Measurements from ENCODE around the gene MITF.

The MITF gene

DNA sequence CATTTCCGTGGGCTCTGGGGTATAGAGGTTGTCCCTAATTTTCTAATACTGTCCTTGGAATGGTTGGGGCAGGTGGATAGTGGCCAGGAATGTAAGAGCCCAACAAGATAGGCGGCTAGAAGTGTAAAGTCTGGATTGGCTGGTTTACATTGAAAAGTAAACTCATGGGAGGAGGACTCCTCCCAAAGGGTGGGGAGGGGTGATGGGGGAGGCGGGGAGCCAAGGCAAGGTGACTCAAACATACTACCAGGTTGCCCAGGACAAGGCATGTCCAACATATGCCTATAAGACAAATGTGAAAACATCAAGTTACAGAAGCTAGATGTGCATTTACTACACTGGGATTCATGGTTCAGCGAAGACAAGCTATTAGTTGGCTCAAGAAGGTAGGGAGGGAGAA, 246.0 kb downstream of the MITF start:
- no peak for DNase-seq

DNA sequence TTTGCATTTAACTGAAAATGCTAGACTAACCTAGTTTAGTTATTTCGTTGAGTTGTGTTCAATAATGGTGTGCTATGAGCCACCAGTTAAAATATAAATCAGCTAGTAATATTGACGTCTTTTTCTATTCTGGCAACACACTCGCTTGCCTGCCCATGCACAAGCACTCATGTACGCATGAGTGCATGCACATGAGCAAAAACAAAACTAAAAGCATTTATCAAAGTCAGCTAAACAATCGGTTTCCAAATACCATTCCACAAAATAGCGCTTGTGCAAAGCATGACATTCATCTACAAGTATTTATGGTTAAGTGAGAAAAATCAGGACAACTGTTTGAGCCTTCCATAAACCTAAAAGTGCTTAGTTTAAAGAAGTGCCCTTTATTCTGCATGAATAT, 247.2 kb downstream of the MITF start:
- no peak for DNase-seq

DNA sequence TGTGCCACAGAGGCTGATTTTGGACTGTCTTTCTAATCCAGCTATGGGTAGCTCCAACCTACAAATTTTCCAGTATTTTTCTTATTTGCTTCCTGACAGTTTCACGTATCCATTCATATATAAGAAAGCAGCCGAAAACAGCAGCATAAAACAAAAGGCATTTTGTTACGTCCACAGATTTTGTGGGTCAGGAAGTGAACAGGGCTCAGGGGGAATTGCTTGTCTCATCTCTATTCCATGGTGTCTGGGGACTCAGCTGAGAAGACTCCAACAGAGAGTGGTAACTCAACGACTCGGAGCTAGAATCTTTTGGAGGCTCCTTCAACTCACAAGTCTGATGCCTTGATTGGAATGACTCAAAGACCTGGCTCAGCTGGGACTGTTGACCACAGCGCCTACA, 248.6 kb downstream of the MITF start:
- DNase-seq: no peak

DNA sequence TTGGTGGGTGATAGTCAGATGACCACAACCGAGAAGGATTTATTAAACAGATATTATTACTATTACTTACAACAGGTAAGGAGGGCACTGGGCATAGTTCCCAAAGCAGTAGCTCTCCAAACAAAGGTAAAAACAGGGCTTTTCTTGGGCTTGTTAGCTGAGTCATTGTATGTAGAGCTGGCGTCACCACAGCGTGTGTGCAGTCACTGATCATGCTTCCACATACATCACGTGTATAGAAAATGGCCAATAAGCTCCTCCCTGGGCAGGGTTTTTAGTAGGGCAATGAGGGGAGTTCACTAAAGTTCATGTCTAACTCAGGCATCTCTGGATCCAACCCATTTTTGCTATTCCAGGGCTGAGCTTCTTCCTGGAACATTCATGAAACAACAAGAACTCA, 254.5 kb downstream of the MITF start:
- DNase-seq: no peak

DNA sequence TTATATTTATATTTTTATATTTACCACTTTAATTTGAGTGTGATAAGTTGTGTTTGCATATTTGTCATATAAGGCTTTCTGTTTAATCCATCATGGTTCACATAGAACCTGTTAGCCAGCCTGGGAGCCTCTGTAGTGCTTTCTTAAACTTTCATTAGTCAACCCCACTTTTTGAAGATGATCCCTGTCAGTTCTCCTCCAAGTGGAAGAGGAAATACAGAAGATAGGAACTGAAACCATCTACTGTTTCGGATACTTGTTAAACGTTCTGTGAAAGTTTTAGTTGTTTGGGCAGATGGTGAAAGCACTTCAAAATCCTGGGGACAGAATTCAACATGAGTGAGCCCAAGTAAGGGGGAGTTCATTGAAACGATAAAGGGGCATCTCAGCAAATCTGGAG, 255.7 kb downstream of the MITF start:
- DNase-seq: no peak

DNA sequence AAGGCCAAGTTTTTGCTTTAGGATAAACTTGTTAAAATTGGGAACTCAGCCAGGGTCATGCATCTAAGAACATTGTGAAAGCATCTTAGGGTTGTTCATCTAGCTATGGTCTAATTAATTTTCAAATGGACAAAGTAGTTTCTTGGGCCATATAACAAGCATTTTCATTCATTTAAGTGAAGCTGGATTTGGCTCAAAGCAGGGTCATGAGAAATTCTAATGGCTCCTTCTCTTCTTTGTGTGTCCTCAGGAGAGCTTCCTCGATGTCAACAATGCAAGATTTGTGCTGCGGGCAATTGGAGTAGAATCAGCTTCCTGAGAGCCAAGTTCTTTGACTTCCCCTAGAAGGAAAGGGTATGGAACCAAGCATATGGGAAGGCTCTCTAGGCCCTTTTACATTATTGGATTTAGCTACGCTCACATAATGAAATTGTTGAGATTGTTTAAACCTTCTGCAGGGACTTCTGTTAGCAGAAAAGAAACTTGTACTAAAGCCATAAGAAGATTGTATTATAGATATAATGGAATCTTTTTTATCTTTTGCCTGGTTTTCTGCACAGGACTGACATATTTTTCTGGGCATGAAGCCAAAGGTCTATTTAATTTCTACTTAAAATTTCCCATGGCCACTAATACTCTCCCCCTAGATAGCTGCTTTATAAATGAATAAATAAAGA, 258.5 kb downstream of the MITF start:
- no peak for DNase-seq

DNA sequence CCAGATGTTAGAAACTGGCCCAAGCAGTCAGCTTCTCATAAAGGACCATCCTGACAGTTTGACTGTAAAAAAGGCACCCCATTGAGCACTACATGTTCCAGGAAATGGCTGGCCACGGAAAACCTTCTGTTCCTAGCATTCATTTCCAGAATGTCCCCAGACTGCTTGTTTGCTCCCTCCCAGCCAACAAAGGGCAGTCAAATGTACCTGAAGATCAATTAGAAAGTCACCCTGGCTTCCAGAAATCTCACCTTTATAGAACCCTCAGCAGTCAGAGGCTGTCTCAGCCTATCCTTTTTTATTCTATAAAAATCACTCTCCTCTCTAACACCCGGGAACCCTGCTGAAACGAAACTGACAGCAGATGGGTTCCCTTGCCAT, 259.5 kb downstream of the MITF start:
- DNase-seq: no peak

DNA sequence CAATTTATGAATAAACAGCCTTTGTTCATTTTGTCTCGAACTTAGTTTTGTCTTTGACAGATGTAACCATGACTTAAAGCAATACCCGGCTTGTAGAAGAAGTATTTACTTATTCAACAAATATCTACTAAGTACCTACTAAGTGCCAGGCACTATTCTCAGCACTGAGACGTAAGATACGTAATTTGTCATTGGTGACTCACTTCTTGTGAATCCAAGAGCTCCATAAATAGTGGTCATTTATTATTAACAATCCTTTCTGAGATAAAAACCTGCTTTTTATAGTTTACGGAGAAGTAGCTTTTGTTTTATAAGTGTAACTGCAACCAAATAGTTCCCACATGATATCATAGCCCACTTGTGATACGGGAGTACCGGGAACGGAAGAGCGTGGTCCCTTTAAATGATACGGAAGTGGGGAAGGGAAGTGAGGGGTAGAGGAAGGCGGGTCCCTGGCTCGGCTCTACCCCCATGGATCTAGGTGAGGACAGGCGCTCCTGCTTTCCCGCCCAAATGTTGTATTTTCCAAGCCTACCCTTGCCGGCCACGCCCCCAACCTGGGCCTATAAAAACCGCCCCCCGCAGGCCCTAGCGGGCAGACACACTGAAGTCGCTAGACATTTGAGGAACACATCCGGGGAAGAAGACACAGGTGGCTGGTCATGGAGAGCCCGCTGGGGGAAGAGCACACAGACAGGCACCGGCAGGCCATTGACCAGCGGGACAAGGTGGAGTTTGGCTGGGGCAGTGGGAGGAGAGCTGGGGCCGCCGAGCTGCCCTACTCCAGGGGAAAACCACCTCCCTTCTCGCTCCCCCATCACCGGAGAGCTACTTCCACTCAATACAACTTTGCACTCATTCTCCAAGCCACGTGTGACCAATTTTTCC, 260.1 kb downstream of the MITF start, which contains the start of gene SAMMSON:
Gene SAMMSON, plus strand, starts transcription at position 594 of the 888 bp plus-strand sequence.
- no peak for DNase-seq

DNA sequence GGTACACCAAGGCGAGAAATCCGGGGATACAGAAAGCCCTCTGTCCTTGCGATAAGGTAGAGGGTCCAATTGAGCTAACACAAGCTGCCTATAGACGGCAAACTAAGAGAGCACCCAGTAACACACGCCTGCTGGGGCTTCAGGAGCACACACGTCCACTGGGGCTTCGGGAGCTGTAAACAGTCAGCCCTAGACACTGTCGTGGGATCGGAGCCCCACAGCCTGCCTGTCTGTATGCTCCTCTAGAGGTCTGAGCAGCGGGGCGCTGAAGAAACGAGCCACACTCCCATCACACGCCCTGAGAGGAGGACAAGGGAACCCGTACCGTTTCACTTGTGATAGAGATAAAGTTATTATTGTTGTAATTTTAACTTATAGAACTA, 260.8 kb downstream of the MITF start:
- no peak for DNase-seq

DNA sequence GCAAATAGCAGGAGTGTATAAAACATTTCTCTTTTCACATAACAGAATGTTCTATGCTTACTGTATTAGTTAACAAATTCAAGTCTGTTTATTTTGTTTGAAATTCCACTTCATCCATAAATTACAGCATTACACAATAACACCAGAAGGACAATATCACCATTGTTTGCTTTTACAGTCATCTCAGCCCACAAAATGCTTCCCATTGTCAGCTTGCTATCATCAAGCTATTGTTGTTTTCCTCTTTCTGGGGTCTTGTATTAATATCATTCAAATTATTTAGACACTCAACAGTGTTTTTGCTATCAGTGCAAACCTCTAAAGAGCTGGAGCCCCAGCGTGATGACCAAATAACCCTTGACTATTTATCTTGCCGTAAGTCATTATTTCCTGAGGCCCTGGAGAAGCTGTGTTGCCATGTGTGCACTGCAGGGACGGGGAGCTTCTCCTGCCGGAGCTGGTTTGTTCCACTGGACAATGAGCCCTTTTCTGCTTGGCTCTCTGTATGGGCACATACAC, 261.4 kb downstream of the MITF start:
- no peak for DNase-seq

DNA sequence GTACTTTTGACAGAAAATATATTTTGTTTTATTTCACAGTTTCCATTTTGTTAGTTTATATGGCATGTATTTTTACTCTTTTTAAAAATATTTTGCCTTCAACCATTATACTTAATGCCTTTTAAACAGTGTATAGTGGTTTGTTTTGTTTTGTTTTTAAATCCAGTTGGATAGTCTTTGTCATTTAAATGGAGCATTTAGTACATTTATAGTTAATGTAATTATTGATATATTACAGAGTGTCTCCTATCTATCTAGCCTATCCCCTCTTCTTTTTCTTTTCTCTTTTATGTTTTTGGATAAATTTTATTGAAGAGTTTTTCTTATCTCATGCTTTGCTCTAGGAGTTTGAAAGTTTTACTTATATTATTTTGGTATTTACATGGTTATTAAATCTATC, 263.9 kb downstream of the MITF start:
- no peak for DNase-seq

DNA sequence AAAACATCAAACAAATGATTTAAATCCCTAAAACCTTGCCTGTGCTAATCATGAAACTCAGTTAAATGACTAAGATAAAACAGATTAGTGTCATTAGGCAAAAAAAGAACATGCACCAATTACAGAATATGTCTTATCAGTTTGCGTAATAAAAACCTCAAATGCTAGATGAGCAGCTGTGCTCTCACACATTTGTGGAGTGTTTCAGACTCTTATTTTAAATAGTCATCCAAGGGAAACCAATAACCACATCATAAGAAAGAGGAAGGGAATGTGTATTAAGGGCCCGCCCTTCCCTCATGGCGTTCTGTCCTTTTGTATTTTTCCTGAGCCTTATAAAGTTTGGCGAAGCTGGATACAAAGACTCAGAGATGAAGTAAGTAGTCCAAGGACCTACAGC, 266.8 kb downstream of the MITF start:
- no peak for DNase-seq

DNA sequence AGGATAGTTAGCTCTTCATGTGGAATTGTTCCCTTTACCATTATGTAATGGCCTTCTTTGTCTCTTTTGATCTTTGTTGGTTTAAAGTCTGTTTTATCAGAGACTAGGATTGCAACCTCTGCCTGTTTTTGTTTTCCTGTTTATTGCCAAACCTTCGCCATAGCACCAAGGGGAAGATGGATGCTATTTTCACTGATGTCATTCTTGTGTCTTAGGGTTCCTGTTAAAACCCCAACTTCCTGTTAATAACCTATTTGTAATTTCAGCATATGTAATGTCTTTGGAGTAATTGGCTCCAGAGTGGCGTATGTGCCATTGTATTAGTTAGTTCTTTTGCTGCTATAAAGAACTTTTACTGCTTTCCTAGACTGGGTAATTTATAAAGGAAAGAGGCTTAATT, 271.1 kb downstream of the MITF start:
- DNase-seq: no peak

DNA sequence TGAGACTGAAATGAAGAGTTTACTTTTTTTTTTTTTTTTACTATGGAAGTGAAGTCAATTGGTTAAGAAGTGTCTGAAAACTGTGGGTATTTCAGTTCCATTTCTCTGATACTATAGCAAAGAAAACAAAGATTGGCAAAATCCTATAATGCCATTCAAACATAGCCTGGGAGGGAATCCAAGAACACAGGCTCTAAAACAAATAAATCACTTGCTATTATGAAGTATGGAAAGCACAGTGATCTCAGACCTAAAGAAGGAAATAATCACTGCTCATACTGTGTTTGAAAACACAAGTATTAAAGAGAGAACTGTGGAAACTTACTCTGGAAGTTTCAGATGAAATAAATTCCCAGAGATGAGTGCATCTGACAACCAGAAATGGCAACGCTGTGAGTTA, 272.3 kb downstream of the MITF start:
- DNase-seq: no peak

All from activated CD8-positive, alpha-beta memory T cell treated with anti-CD3 and anti-CD28 coated beads, Interleukin-2, amount 50 U/mL, for 48 hours (primary cell).